Measurements from ENCODE around the gene SEMA6A. TPM values are rescaled to one million over a fixed set of nuclear protein-coding genes. Genes with fewer than 3 reads are reported as not detected.
A peak's percentile ranks its signal among the peaks of the same experiment; 100 is the strongest.

The SEMA6A gene
- total RNA-seq, 1 experiment from 2014 or later, result not detected

DNA sequence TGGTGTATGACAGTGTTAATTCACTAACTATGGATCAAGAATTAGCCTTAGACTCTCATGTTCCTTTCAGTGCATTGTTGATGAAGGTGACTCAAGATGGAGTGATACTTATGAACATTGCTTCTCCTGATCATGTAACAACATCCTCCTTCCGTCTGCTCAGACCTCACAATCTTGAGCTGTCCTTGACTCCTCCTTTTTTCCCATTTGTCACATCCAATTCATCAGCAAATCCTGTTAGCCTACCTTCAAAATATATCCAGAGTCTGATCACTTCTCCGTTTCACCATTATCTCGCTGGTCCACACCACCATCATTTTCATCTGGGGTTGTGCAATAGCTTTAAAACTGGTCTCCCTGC is 9.2 kb upstream of the SEMA6A start:
- peaks cover 7% of the 10 kb centered on the region; the same call in 1 of the 2 replicates for H3K4me1 ChIP-seq (ENCODE audit: insufficient read depth, low read length)
- POLR2A ChIA-PET (ENCODE audit: unreplicated experiment), result no interaction called here
- no peaks in the 10 kb centered on the region for H3K36me3 ChIP-seq (ENCODE audit: low read depth, low read length)
- H3K9ac ChIP-seq (ENCODE audit: low read length), result no peak overlapping the region
- DNase-seq (no peak), ATAC-seq (no peak)
- CTCF ChIA-PET, result no interaction called here
- no peaks in the 10 kb centered on the region for H3F3A ChIP-seq (ENCODE audit: low read length, unreplicated experiment)
- BruUV-seq (replicated peaks), result no TSS peak
- no peak overlapping the region for H3K27ac ChIP-seq (ENCODE audit: low read length)
- H3K9me3 ChIP-seq (ENCODE audit: low read length), result no peaks in the 10 kb centered on the region
- TF ChIP-seq EZH2phosphoT487 (IDR thresholded peaks at IDR 0.05; ENCODE audit: borderline replicate concordance, low read length) (no peak), EZH2 (IDR thresholded peaks at IDR 0.05; ENCODE audit: low read length, unreplicated experiment) (no peak)
- TF ChIP-seq, protein P1, sequence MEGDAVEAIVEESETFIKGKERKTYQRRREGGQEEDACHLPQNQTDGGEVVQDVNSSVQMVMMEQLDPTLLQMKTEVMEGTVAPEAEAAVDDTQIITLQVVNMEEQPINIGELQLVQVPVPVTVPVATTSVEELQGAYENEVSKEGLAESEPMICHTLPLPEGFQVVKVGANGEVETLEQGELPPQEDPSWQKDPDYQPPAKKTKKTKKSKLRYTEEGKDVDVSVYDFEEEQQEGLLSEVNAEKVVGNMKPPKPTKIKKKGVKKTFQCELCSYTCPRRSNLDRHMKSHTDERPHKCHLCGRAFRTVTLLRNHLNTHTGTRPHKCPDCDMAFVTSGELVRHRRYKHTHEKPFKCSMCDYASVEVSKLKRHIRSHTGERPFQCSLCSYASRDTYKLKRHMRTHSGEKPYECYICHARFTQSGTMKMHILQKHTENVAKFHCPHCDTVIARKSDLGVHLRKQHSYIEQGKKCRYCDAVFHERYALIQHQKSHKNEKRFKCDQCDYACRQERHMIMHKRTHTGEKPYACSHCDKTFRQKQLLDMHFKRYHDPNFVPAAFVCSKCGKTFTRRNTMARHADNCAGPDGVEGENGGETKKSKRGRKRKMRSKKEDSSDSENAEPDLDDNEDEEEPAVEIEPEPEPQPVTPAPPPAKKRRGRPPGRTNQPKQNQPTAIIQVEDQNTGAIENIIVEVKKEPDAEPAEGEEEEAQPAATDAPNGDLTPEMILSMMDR (conservative IDR thresholded peaks at IDR 0.05; ENCODE audit: low read depth, low read length), result no peak
- H3K27me3 ChIP-seq (ENCODE audit: low read length), result peaks cover 2% of the 10 kb centered on the region; the same call in 1 of the 2 replicates
- H3K4me3 ChIP-seq (ENCODE audit: low read length), result no peak overlapping the region
- H2AFZ ChIP-seq (ENCODE audit: low read length), result no peak overlapping the region
- no peaks in the 10 kb centered on the region for H4K20me1 ChIP-seq (ENCODE audit: low read length)
- intact Hi-C loops (cut with micrococcal nuclease), result no loop called here
- no peak overlapping the region for H3K4me2 ChIP-seq (ENCODE audit: low read length)
- no peaks in the 10 kb centered on the region for H3K9me2 ChIP-seq (replicated peaks; ENCODE audit: low read length)
- no peaks in the 10 kb centered on the region for H3K79me2 ChIP-seq (ENCODE audit: low read length)

DNA sequence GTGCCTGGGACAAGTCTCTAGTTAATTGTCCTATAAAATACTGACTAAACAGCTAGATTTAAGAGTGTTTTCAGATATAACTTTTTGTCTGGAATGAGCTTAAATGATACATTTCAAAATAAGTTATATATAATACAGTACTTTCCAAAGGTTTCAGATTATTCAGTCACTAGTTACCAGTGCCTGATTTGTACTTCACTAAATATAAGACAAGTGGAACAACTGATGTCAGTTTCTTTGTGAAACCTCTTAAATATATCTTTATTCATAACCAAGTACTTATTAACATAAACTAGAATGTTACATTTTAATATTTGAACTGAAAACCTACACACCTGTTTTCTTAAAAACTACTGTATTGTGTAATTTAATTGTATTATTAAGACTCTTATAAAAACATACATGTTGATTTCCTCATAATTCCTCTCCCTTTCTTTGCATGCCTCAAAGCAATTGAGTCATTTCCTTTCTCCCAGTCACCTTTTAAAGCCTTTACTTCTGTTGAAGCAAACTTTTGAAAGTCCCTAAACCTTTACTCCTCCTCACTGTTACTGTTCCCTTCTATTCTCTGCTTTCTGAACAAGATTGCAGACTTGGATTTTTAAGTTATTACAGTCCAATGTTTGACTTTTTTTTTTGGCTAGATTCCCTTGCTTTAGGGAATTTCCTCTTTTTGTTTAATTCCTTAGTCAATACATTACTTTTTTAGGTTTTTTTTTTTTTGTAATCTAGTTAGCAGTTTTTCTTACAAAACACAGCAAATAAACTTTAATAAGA is 8.7 kb upstream of the SEMA6A start:
- ATAC-seq (peak; percentile 40), DNase-seq (peak; percentile 31)
- no peaks in the 10 kb centered on the region for H3K79me2 ChIP-seq (ENCODE audit: low read length)
- no peak overlapping the region for H3K9ac ChIP-seq (ENCODE audit: low read length)
- TF ChIP-seq EZH2phosphoT487 (IDR thresholded peaks at IDR 0.05; ENCODE audit: borderline replicate concordance, low read length) (no peak), EZH2 (IDR thresholded peaks at IDR 0.05; ENCODE audit: low read length, unreplicated experiment) (no peak)
- TF ChIP-seq, protein P1 (conservative IDR thresholded peaks at IDR 0.05; ENCODE audit: low read depth, low read length), result no peak
- no peaks in the 10 kb centered on the region for H3K9me3 ChIP-seq (ENCODE audit: low read length)
- CTCF ChIA-PET, result no interaction called here
- no peak overlapping the region for H3K4me3 ChIP-seq (ENCODE audit: low read length)
- no peak overlapping the region for H3K27ac ChIP-seq (ENCODE audit: low read length)
- no peaks in the 10 kb centered on the region for H3F3A ChIP-seq (ENCODE audit: low read length, unreplicated experiment)
- no TSS peak for BruUV-seq (replicated peaks)
- H3K9me2 ChIP-seq (replicated peaks; ENCODE audit: low read length), result no peaks in the 10 kb centered on the region
- no peaks in the 10 kb centered on the region for H3K36me3 ChIP-seq (ENCODE audit: low read depth, low read length)
- no peak overlapping the region for H3K4me2 ChIP-seq (ENCODE audit: low read length)
- H3K27me3 ChIP-seq (ENCODE audit: low read length), result peaks cover 5% of the 10 kb centered on the region; the same call in 1 of the 2 replicates
- peaks cover 7% of the 10 kb centered on the region; the same call in 1 of the 2 replicates for H3K4me1 ChIP-seq (ENCODE audit: insufficient read depth, low read length)
- no peak overlapping the region for H2AFZ ChIP-seq (ENCODE audit: low read length)
- intact Hi-C loops (cut with micrococcal nuclease), result no loop called here
- no peaks in the 10 kb centered on the region for H4K20me1 ChIP-seq (ENCODE audit: low read length)
- POLR2A ChIA-PET (ENCODE audit: unreplicated experiment), result no interaction called here

GRCh38 chr5:116581910-116582309 is 7.3 kb upstream of the SEMA6A start:
- H2AFZ ChIP-seq (ENCODE audit: low read length), result no peak overlapping the region
- H3K27ac ChIP-seq (ENCODE audit: low read length), result no peak overlapping the region
- no peaks in the 10 kb centered on the region for H3K79me2 ChIP-seq (ENCODE audit: low read length)
- no peaks in the 10 kb centered on the region for H4K20me1 ChIP-seq (ENCODE audit: low read length)
- H3K4me2 ChIP-seq (ENCODE audit: low read length), result no peak overlapping the region
- intact Hi-C loops (cut with micrococcal nuclease), result no loop called here
- TF ChIP-seq, protein P1 (conservative IDR thresholded peaks at IDR 0.05; ENCODE audit: low read depth, low read length), result no peak
- TF ChIP-seq EZH2phosphoT487 (IDR thresholded peaks at IDR 0.05; ENCODE audit: borderline replicate concordance, low read length) (no peak), EZH2 (IDR thresholded peaks at IDR 0.05; ENCODE audit: low read length, unreplicated experiment) (no peak)
- H3F3A ChIP-seq (ENCODE audit: low read length, unreplicated experiment), result no peaks in the 10 kb centered on the region
- no peak overlapping the region for H3K4me3 ChIP-seq (ENCODE audit: low read length)
- DNase-seq (no peak), ATAC-seq (no peak)
- ChIA-PET POLR2A (ENCODE audit: unreplicated experiment) (no interaction called here), CTCF (no interaction called here)
- peaks cover 5% of the 10 kb centered on the region; the same call in 1 of the 2 replicates for H3K27me3 ChIP-seq (ENCODE audit: low read length)
- peaks cover 7% of the 10 kb centered on the region; the same call in 1 of the 2 replicates for H3K4me1 ChIP-seq (ENCODE audit: insufficient read depth, low read length)
- H3K9me3 ChIP-seq (ENCODE audit: low read length), result no peaks in the 10 kb centered on the region
- H3K9me2 ChIP-seq (replicated peaks; ENCODE audit: low read length), result no peaks in the 10 kb centered on the region
- H3K36me3 ChIP-seq (ENCODE audit: low read depth, low read length), result no peaks in the 10 kb centered on the region
- no TSS peak for BruUV-seq (replicated peaks)
- H3K9ac ChIP-seq (ENCODE audit: low read length), result no peak overlapping the region

Measured in PC-3 (cell line).